ENCODE measurements around the gene TMC7. TPM values are rescaled to one million over a fixed set of nuclear protein-coding genes. Genes with fewer than 3 reads are reported as not detected.

TMC7 gene
- total RNA-seq, 1 experiment from 2014 or later, result 4.3 TPM

GRCh38 chr16:18936727-18937340 lies 46.9 kb upstream of the TMC7 start:
- no CpG with 5 or more reads among the region's 7 CpGs for whole genome bisulfite sequencing (ENCODE audit: extremely low coverage, insufficient read length, low lambda C conversion rate)

More at GRCh38 chr16:18936727-18937340, 46.9 kb upstream of the TMC7 start:
- Histone ChIP-seq H2AFZ (ENCODE audit: low read length) (no peak overlapping the region), H3K27ac (ENCODE audit: insufficient read length, low read depth, low read length) (no peak overlapping the region), H3K27me3 (ENCODE audit: insufficient read depth, low read length) (no peaks in the 10 kb centered on the region), H2BK120ac (ENCODE audit: low read depth, low read length, poor library complexity, severe bottlenecking) (no peak overlapping the region), H3K4ac (ENCODE audit: low read depth, low read length) (no peak overlapping the region), H2BK20ac (ENCODE audit: low read depth, low read length, poor library complexity, severe bottlenecking) (no peak overlapping the region), H3K56ac (ENCODE audit: insufficient read length, low read depth, low read length) (no peak overlapping the region), H3K4me1 (ENCODE audit: insufficient read depth, low read length) (no peaks in the 10 kb centered on the region), H3K79me1 (ENCODE audit: insufficient read depth, low read depth, low read length, poor library complexity, severe bottlenecking) (no peaks in the 10 kb centered on the region), H2BK12ac (ENCODE audit: insufficient read length, low read depth, low read length) (no peak overlapping the region), H2AK5ac (ENCODE audit: insufficient read length, low read length) (no peak overlapping the region), H3K23ac (ENCODE audit: insufficient read length, low read depth, low read length) (no peak overlapping the region), H4K8ac (replicated peaks; ENCODE audit: insufficient read length, low read depth, low read length) (no peak overlapping the region), H3K23me2 (ENCODE audit: insufficient read length, low read depth, low read length, poor library complexity, severe bottlenecking) (no peaks in the 10 kb centered on the region), H3K79me2 (ENCODE audit: insufficient read depth, low read length) (no peaks in the 10 kb centered on the region), H3K18ac (ENCODE audit: insufficient read length, low read depth, low read length) (no peak overlapping the region), H4K20me1 (ENCODE audit: control insufficient read depth, insufficient read depth, insufficient read length) (no peaks in the 10 kb centered on the region), H4K91ac (ENCODE audit: insufficient read length, low read depth, low read length) (no peak overlapping the region), H2BK15ac (ENCODE audit: low read depth, low read length) (no peak overlapping the region), H3K9me3 (ENCODE audit: control insufficient read depth, low read depth, low read length) (no peaks in the 10 kb centered on the region), H3K14ac (ENCODE audit: insufficient read depth, low read length) (no peak overlapping the region), H2BK5ac (ENCODE audit: insufficient read length, low read length) (no peak overlapping the region), H3K9ac (ENCODE audit: extremely low read depth, insufficient read length, low read length) (no peak overlapping the region), H4K5ac (ENCODE audit: insufficient read length, low read depth, low read length) (no peak overlapping the region), H3K4me2 (ENCODE audit: insufficient read depth, insufficient read length, low read length) (no peak overlapping the region), H3T11ph (ENCODE audit: low read length) (no peak overlapping the region)
- Mint-ChIP-seq H3K27me3 (ENCODE audit: low read depth) (peaks cover 1% of the 10 kb centered on the region), H3K4me3 (no peak overlapping the region), H3K36me3 (ENCODE audit: insufficient read depth in 1 of 3, low read depth in 3 of 3) (no peaks in the 10 kb centered on the region), H3K27ac (no peak overlapping the region), H3K4me1 (peaks cover 7 to 18% of the 10 kb centered on the region in 2 experiments), H3K9me3 (no peaks in the 10 kb centered on the region)
- DNase-seq, result no peak
- TF ChIP-seq CTCF (conservative IDR thresholded peaks at IDR 0.05), result no peak
